HK-2 (cell line): ENCODE results near the gene FOXP3.

Experiments
- DNase-seq: peaks from one replicate; pipeline ENCODE4 v3.0.0-alpha.2; 2018; ENCODE audit not compliant: unreplicated experiment

Gene FOXP3

GRCh38 chrX:49276207-49276606 is 11.7 kb upstream of the FOXP3 start:
- no peak for DNase-seq

GRCh38 chrX:49273181-49273727 is 8.7 kb upstream of the FOXP3 start:
- DNase-seq = no peak

GRCh38 chrX:49272421-49272820 is 7.9 kb upstream of the FOXP3 start:
- no peak for DNase-seq

- DNase-seq = no peak
Measured at GRCh38 chrX:49271341-49271740, 6.8 kb upstream of the FOXP3 start.

GRCh38 chrX:49270249-49270921 is 5.9 kb upstream of the FOXP3 start:
- no peak for DNase-seq

DNA sequence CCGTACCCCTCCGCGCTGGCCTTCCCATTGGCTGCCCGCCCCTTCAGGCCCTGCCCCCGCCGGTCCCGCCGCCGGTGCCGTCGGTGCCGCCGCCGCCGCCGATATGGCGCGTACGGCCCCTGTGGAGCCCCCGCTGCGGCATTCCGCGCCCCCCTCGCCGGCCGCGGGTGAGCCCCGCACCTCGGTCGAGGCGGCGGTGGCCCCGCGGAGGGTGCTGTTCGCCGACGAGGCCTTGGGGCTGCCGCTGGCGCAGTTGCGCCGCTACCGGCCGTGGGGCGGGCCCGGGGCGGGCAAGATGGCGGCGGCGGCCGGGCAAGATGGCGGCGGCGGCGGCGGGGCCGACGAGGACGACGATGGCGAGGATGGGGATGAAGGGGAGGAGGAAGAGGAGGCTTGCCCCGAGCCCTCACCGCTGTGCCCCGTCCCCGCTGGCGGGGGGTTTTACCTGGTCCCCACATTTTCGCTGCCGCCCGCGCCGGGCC is 5.3 kb upstream of the FOXP3 start, which contains the start of gene PPP1R3F:
TSS of gene PPP1R3F (plus strand) at position 27 of the 482 bp plus-strand sequence. CDS start at position 104, 77 bp downstream.
- no peak for DNase-seq

DNA sequence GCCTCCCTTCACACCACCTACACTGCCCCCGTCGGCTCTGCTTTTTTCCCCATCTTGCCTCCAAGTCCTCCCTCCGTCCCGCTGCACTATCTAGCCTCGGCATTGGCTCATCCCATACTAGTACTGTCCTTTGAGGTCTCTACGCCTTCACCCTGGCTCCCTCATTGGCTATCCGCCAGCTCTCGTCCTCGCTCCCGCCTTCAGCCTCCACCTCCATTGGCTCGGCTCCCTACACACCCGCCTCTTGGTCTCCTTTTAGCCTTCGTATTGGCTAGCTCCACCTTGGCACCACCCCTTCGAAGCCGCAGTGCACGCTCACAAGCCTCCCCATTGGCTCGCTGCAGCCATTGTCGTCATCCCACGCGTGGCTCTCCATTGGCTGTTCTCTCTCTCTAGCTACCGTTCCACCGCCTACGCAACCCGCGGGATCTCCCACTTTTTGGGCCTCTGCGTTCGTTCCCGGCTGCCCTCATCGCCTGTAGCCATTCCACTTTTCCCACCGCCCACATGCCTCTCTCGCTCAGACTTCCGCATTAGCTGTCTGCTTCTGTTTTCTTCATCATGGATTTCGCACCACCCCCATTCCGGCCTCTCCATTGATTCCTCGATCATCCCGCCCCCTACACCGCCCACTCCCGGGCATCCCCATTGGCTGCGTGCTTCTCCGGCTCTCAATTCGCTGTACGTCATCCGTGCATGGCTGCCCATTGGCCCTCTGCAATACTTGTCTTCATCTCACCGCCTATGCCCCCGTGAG is 4.7 kb upstream of the FOXP3 start:
- peak; percentile 97 for DNase-seq

DNA sequence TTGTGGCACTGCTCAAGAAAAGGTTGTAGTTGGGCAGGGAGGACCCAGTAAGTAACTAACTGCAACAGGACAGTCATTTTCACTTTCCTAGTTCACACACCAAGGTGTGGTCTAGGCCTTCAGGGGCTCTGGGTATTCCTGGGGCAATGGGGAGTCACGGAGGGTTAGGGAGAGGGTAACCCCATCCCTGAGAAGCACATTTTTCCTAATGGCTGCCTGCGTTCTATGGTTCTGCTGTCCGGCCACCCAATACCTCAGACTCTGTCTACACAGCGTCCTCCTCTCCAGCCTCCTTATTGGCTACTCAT is 4.1 kb upstream of the FOXP3 start:
- DNase-seq = no peak

GRCh38 chrX:49266523-49267445 is 2.3 kb upstream of the FOXP3 start:
- DNase-seq = no peak

GRCh38 chrX:49263631-49264030 is 879 bp downstream of the FOXP3 start:
- DNase-seq = no peak

- DNase-seq = no peak
Measured at GRCh38 chrX:49262603-49263002, 1.9 kb downstream of the FOXP3 start.

- DNase-seq = no peak
Measured at GRCh38 chrX:49260221-49260985, 4.1 kb downstream of the FOXP3 start.

DNA sequence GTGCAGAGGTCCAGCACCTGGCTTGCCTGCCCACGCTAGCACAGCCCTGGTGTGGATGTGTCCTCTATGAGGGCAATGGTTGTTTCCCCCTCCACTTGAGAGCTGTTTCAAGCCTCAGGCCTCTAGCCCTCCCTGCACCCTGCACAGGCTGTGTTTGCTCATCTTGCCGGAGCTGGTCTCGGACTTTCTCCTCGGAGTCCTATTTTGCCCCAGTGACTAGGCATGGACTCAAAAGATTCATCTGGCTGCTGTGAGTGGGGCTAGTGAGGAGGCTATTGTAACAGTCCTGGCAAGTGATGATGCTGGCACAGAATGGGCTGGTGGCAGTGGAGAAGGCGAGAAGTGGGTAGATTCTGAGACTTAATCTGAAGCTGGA is 5.8 kb downstream of the FOXP3 start:
- DNase-seq = no peak

- DNase-seq = no peak
Measured at GRCh38 chrX:49257846-49258748, 6.4 kb downstream of the FOXP3 start.

DNA sequence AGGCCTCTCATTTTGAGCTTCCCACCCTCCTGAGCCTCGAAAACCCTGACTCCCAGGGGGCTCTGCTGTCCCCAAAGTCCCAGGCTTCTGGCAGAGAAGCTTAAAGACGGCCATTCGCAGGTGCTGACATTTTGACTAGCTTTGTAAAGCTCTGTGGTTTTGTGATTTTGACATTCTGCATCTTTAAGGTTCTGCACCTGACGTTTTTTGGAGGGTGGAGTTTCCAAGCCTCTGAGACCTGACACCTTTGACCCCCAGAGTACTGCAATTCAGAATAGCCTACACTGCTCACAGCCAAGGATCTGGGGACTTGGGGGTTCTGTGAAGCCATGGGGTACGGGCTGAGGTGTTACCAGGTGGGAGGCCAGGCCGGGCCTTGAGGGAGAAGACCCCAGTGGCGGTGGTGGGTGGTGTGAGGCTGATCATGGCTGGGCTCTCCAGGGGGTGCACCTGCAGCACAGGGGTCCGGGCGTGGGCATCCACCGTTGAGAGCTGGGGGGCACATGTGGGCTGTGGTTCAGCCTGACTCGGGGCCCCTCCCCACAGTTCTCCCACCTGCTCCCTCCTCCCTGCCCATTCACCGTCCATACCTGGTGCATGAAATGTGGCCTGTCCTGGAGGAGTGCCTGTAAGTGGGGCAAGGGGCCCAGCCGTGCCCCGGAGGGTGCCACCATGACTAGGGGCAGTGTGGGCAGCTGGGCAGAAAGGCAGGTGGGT is 7.3 kb downstream of the FOXP3 start:
- DNase-seq = no peak

DNA sequence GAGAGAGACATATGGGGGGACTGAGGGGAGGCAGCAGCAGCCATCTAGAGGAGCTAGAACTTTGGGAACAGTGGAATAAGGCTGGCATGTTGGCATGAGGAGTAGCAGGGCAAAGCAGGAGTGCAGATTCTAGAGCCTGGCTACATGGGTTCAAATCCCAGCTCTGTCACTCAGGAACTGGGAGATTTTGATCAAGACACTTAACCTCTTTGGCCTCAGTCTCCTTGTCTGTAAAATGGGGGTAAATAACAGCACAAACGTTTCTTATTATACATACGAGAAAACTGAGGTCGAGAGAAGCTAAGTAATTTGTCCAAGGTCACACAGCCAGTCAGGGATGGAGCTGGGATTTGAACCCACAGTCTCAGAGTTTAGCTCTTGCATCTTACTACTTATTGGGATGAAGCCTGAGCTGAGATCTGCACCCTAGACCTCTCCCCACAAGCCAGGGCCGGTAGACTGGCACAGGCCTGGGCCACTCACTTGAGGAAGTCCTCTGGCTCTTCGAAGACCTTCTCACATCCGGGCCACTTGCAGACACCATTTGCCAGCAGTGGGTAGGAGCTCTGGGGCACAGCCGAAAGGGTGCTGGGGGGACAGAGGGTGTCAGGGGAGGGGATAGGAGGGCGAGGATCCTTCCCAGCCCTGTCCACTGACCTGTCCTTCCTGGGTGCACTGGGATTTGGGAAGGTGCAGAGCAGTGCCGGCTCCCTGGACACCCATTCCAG is 8.1 kb downstream of the FOXP3 start:
- DNase-seq = no peak

GRCh38 chrX:49254639-49255038 is 9.9 kb downstream of the FOXP3 start:
- DNase-seq = no peak

GRCh38 chrX:49251325-49251724 is 13.2 kb downstream of the FOXP3 start:
- no peak for DNase-seq

- no peak for DNase-seq
Measured at GRCh38 chrX:49250578-49250977, 13.9 kb downstream of the FOXP3 start.
